ENCODE measurements around the gene BLOC1S2.

GRCh38 chr10:100327007-100327717 is 40.7 kb upstream of the BLOC1S2 start:
- TF ChIP-seq CTCF (IDR thresholded peaks at IDR 0.05) = no peak
- no peak for TF ChIP-seq NFIC (IDR thresholded peaks at IDR 0.05; ENCODE audit: borderline replicate concordance)
- no peak for TF ChIP-seq EZH2phosphoT487 (IDR thresholded peaks at IDR 0.05; ENCODE audit: borderline replicate concordance, low read depth)
